Lower leg skin (tissue), 4 donors: ENCODE results near the gene SLC30A9. TPM values are rescaled to one million over a fixed set of nuclear protein-coding genes. Genes with fewer than 3 reads are reported as not detected.

ENCODE experiments used
- DNase-seq, 2 donors: peaks; one replicate each; pipeline ENCODE4 v3.0.0-alpha.2; 2019; ENCODE audit warnings: low spot score in 2 of 2
- H3K4me3 ChIP-seq: fragments of 200-600 bp; sonication (generic); 2 replicates; pipeline ENCODE4 v1.5.1; 2017; ENCODE audit warnings: mild to moderate bottlenecking, low read depth; ENCODE audit not compliant: poor library complexity, severe bottlenecking
- CTCF ChIP-seq, 3 donors: fragments of 450-650 bp; IDR thresholded peaks; one replicate each; pipeline ENCODE4 v1.5.1; 2016; ENCODE audit warnings: antibody characterized with exemption in 3 of 3, mild to moderate bottlenecking in 3 of 3, moderate library complexity in 2 of 3
- POLR2A ChIP-seq, 2 donors: fragments of 450-650 bp; IDR thresholded peaks; one replicate each; pipeline ENCODE4 v1.6.1; 2016 to 2017; ENCODE audit warnings: antibody characterized with exemption in 2 of 2, mild to moderate bottlenecking in 1 of 2, moderate library complexity in 1 of 2
- WGBS, 2 donors: methylation state at CpG; one replicate each; pipeline ENCODE4 v1.1.5; 2018; 5-methylcytosine and 5-hydroxymethylcytosine counted together
- intact Hi-C: fragments of 100-400 bp; cut with DNase I; formaldehyde crosslinking; loops from one replicate; pipeline ENCODE4 v1.15.0; 2023; ENCODE audit warnings: low total_unique reads
- total RNA-seq, 4 donors: library from RNA; depleted of rRNA; stranded (reverse); fragments of >200 nt; gene quantifications; one replicate each; pipeline ENCODE4 v1.1.0, GENCODE V29; 2016

Gene SLC30A9
- total RNA-seq, 4 donors from 2014 or later: 32.2 to 40.8 (median 34.8) TPM

- intact Hi-C loops: no loop called here
- H3K4me3 ChIP-seq: no peak overlapping the region
- 86 to 88% methylated on average over 10 of the region's 10 CpGs for WGBS, 2 donors
- no peak for DNase-seq
- TF ChIP-seq CTCF (IDR thresholded peaks at IDR 0.05) (no peak), POLR2A (IDR thresholded peaks at IDR 0.05) (no peak)
Measured at GRCh38 chr4:41991916-41992767, 1.8 kb downstream of the SLC30A9 start.

GRCh38 chr4:41992967-41993857, 2.9 kb downstream of the SLC30A9 start:
- H3K4me3 ChIP-seq: no peak overlapping the region
- DNase-seq: no peak
- 85 to 87% methylated on average over 4 of the region's 4 CpGs for WGBS, 2 donors
- intact Hi-C loops: no loop called here
- TF ChIP-seq CTCF (IDR thresholded peaks at IDR 0.05) (no peak), POLR2A (IDR thresholded peaks at IDR 0.05) (no peak)

- no peak for DNase-seq
- WGBS, 2 donors: 96 to 97% methylated on average over 3 of the region's 3 CpGs
- no peak for TF ChIP-seq POLR2A (IDR thresholded peaks at IDR 0.05)
- TF ChIP-seq CTCF (IDR thresholded peaks at IDR 0.05): no peak
- no peak overlapping the region for H3K4me3 ChIP-seq
- intact Hi-C loops: no loop called here
Measured at GRCh38 chr4:41994461-41994985, 4.2 kb downstream of the SLC30A9 start.

GRCh38 chr4:41998019-41998418, 7.7 kb downstream of the SLC30A9 start:
- no peak for DNase-seq
- H3K4me3 ChIP-seq: no peak overlapping the region
- no peak for TF ChIP-seq CTCF (IDR thresholded peaks at IDR 0.05)
- TF ChIP-seq POLR2A (IDR thresholded peaks at IDR 0.05): no peak
- 92 to 96% methylated on average over 3 of the region's 3 CpGs for WGBS, 2 donors
- intact Hi-C loops: no loop called here

GRCh38 chr4:41999321-41999720, 9.0 kb downstream of the SLC30A9 start:
- TF ChIP-seq POLR2A (IDR thresholded peaks at IDR 0.05) (no peak), CTCF (IDR thresholded peaks at IDR 0.05) (no peak)
- no peak overlapping the region for H3K4me3 ChIP-seq
- DNase-seq: no peak
- intact Hi-C loops: no loop called here
